Neural cell (in vitro differentiated cells): ENCODE data around the gene ATG7. TPM values are rescaled to one million over a fixed set of nuclear protein-coding genes. Genes with fewer than 3 reads are reported as not detected.

Experiments
- H2AFZ ChIP-seq: fragments of 200-600, 300-800 bp; sonication (generic), shearing (Covaris generic); 2 replicates; pipeline ENCODE4 v1.6.0; 2014; ENCODE audit warnings: low read depth, mild to moderate bottlenecking, antibody characterized with exemption, low read length, moderate library complexity
- H3F3A ChIP-seq: fragments of 200-600 bp; shearing (Covaris generic); 2 replicates; pipeline ENCODE4 v1.6.1; 2016; ENCODE audit warnings: mild to moderate bottlenecking, moderate library complexity, mixed read lengths, antibody characterized with exemption, low read length; ENCODE audit not compliant: insufficient read depth, poor library complexity, severe bottlenecking
- H3K27ac ChIP-seq: fragments of 200-600, 300-800 bp; sonication (generic), shearing (Covaris generic); 2 replicates; pipeline ENCODE4 v1.5.1; 2014; ENCODE audit warnings: mild to moderate bottlenecking, low read length, moderate library complexity
- H3K27me3 ChIP-seq: fragments of 300-800, 200-600 bp; sonication (generic), shearing (Covaris generic); 2 replicates; pipeline ENCODE4 v1.6.0; 2014; ENCODE audit warnings: mild to moderate bottlenecking, low read depth, low read length, moderate library complexity; ENCODE audit not compliant: insufficient read depth
- H3K36me3 ChIP-seq: fragments of 300-800, 200-600 bp; sonication (generic), shearing (Covaris generic); 2 replicates; pipeline ENCODE4 v1.5.1; 2014; ENCODE audit warnings: mild to moderate bottlenecking, antibody characterized with exemption, low read length, moderate library complexity; ENCODE audit not compliant: insufficient read depth
- H3K4me2 ChIP-seq: fragments of 300-800, 200-600 bp; sonication (generic), shearing (Covaris generic); 2 replicates; pipeline ENCODE4 v1.6.0; 2014; ENCODE audit warnings: mild to moderate bottlenecking, low read length
- H3K4me3 ChIP-seq: fragments of 300-800, 200-600 bp; sonication (generic), shearing (Covaris generic); 2 replicates; pipeline ENCODE4 v1.5.1; 2014; ENCODE audit warnings: mild to moderate bottlenecking, low read length, moderate library complexity
- H3K79me2 ChIP-seq: fragments of 200-600 bp; shearing (Covaris generic); replicated peaks from 2 replicates; pipeline ENCODE4 v1.6.0; 2014; ENCODE audit warnings: mild to moderate bottlenecking, low read length, moderate library complexity; ENCODE audit not compliant: insufficient read depth
- H3K9ac ChIP-seq: fragments of 300-800, 200-600 bp; sonication (generic), shearing (Covaris generic); 2 replicates; pipeline ENCODE4 v1.6.1; 2016; ENCODE audit warnings: mild to moderate bottlenecking, low read length, mixed read lengths
- H3K9me2 ChIP-seq: fragments of 200-600 bp; shearing (Covaris generic); 2 replicates; pipeline ENCODE4 v1.6.1; 2016; ENCODE audit warnings: mild to moderate bottlenecking, low read length, mixed read lengths; ENCODE audit not compliant: insufficient read depth
- H3K9me3 ChIP-seq: fragments of 200-600, 300-800 bp; sonication (generic), shearing (Covaris generic); 2 replicates; pipeline ENCODE4 v1.6.1; 2016; ENCODE audit warnings: mild to moderate bottlenecking, mixed run types, low read length, moderate library complexity, mixed read lengths
- H4K20me1 ChIP-seq: fragments of 200-600 bp; shearing (Covaris generic); 2 replicates; pipeline ENCODE4 v1.6.1; 2016; ENCODE audit warnings: mild to moderate bottlenecking, mixed run types; ENCODE audit not compliant: insufficient read depth
- CTCF ChIP-seq: fragments of 450-650 bp; IDR thresholded peaks from 2 replicates; pipeline ENCODE4 v1.5.1; 2014; ENCODE audit warnings: antibody characterized with exemption, mild to moderate bottlenecking, moderate library complexity; ENCODE audit not compliant: poor library complexity, severe bottlenecking
- EP300 ChIP-seq: fragments of 450-650 bp; conservative IDR thresholded peaks from 2 replicates; pipeline ENCODE4 v1.6.1; 2014; ENCODE audit warnings: antibody characterized with exemption, mild to moderate bottlenecking, moderate library complexity; ENCODE audit not compliant: poor library complexity, severe bottlenecking
- EZH2 ChIP-seq: fragments of 200-600, 300-800 bp; shearing (Covaris generic), sonication (generic); IDR thresholded peaks from 2 replicates; pipeline ENCODE4 v1.6.1; 2014; ENCODE audit warnings: antibody characterized with exemption, low read length, borderline replicate concordance, mild to moderate bottlenecking; ENCODE audit not compliant: insufficient read depth, poor library complexity, severe bottlenecking
- MXI1 ChIP-seq: fragments of 450-650 bp; conservative IDR thresholded peaks from 2 replicates; pipeline ENCODE4 v1.6.1; 2014; ENCODE audit warnings: antibody characterized with exemption, mild to moderate bottlenecking; ENCODE audit not compliant: poor library complexity, severe bottlenecking
- POLR2AphosphoS5 ChIP-seq: IDR thresholded peaks from 2 replicates; pipeline ENCODE4 v1.6.1; 2012
- RAD21 ChIP-seq: fragments of 450-650 bp; conservative IDR thresholded peaks from 2 replicates; pipeline ENCODE4 v1.6.1; 2014; ENCODE audit warnings: antibody characterized with exemption, mild to moderate bottlenecking, moderate library complexity
- REST ChIP-seq: IDR thresholded peaks from 2 replicates; pipeline ENCODE4 v1.6.1; 2012; ENCODE audit warnings: borderline replicate concordance
- SMC3 ChIP-seq: fragments of 450-650 bp; conservative IDR thresholded peaks from 2 replicates; pipeline ENCODE4 v1.6.1; 2014; ENCODE audit warnings: antibody characterized with exemption, mild to moderate bottlenecking, moderate library complexity; ENCODE audit not compliant: poor library complexity
- TAF1 ChIP-seq: IDR thresholded peaks from 2 replicates; pipeline ENCODE4 v1.6.1; 2012; ENCODE audit warnings: low read depth
- polyA plus RNA-seq: library from polyadenylated mRNA; depleted of rRNA; stranded (reverse); fragments of >200 nt; gene quantifications from 2 replicates; pipeline ENCODE4 v1.2.3, GENCODE V29; 2014

ATG7 gene
- polyA plus RNA-seq, 1 donor from 2014 or later = 28.8 TPM

- H3K9ac ChIP-seq = no peak overlapping the region
- H3K27ac ChIP-seq = no peak overlapping the region
- no peaks in the 10 kb centered on the region for H3K9me2 ChIP-seq
- H3K4me2 ChIP-seq = no peak overlapping the region
- H3K9me3 ChIP-seq = no peaks in the 10 kb centered on the region
- no peak overlapping the region for H3K4me3 ChIP-seq
- no peaks in the 10 kb centered on the region for H3K79me2 ChIP-seq
- H4K20me1 ChIP-seq = no peaks in the 10 kb centered on the region
- H3K27me3 ChIP-seq = no peaks in the 10 kb centered on the region
- TF ChIP-seq SMC3 (no peak), EZH2 (no peak), MXI1 (no peak)
- no peaks in the 10 kb centered on the region for H3K36me3 ChIP-seq
- no peaks in the 10 kb centered on the region for H3F3A ChIP-seq
- no peak overlapping the region for H2AFZ ChIP-seq
Measured at GRCh38 chr3:11554236-11554610, 282.0 kb downstream of the ATG7 start.

GRCh38 chr3:11554666-11555065, 282.5 kb downstream of the ATG7 start:
- Histone ChIP-seq H3K9me3 (no peaks in the 10 kb centered on the region), H3K4me3 (no peak overlapping the region), H3F3A (no peaks in the 10 kb centered on the region), H3K9me2 (no peaks in the 10 kb centered on the region), H3K4me2 (no peak overlapping the region), H3K9ac (no peak overlapping the region), H3K27me3 (no peaks in the 10 kb centered on the region), H4K20me1 (no peaks in the 10 kb centered on the region), H2AFZ (no peak overlapping the region), H3K27ac (no peak overlapping the region), H3K79me2 (no peaks in the 10 kb centered on the region), H3K36me3 (no peaks in the 10 kb centered on the region)
- TF ChIP-seq TAF1 (no peak), POLR2AphosphoS5 (no peak), EP300 (no peak), CTCF (no peak), REST (no peak), MXI1 (no peak), SMC3 (no peak), RAD21 (no peak), EZH2 (no peak)
